ENCODE results near the gene TMEM178B. TPM values are rescaled to one million over a fixed set of nuclear protein-coding genes. Genes with fewer than 3 reads are reported as not detected.

The TMEM178B gene
- total and polyA plus RNA-seq, 12 donors = 0.24 to 4.9 (median 2.1) TPM

DNA sequence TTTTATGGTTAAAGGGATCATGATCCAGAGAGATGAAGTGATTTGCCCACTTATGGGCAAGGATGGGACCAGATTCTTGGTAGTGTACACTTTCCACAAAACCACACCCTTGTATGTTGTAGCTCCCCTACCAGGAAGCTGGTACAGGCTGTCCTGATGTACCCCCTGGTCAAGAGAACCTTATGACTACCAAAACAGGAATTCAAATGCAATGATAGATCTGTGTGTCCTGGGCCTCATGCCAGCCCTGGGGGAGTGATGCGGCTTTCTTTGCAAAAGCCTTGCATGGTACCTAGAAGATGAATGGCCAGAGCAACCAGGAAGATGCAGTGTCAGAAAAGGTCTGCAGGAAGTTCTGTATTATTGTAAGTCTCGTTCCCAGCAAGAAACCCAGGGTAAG lies 382.4 kb downstream of the TMEM178B start:
- Histone ChIP-seq H3K36me3 (replicated peaks in 1 of 2) (no peaks in the 10 kb centered on the region), H3K4me1 (replicated peaks in 1 of 2) (no peaks in the 10 kb centered on the region), H3K9me3 (replicated peaks in 1 of 3) (no peaks in the 10 kb centered on the region), H3K4me3 (no peak overlapping the region), H3K27ac (no peak overlapping the region), H3K27me3 (no peaks in the 10 kb centered on the region)
- TF ChIP-seq POLR2A (IDR thresholded peaks at IDR 0.05) = no peak
- TF ChIP-seq, protein P1, sequence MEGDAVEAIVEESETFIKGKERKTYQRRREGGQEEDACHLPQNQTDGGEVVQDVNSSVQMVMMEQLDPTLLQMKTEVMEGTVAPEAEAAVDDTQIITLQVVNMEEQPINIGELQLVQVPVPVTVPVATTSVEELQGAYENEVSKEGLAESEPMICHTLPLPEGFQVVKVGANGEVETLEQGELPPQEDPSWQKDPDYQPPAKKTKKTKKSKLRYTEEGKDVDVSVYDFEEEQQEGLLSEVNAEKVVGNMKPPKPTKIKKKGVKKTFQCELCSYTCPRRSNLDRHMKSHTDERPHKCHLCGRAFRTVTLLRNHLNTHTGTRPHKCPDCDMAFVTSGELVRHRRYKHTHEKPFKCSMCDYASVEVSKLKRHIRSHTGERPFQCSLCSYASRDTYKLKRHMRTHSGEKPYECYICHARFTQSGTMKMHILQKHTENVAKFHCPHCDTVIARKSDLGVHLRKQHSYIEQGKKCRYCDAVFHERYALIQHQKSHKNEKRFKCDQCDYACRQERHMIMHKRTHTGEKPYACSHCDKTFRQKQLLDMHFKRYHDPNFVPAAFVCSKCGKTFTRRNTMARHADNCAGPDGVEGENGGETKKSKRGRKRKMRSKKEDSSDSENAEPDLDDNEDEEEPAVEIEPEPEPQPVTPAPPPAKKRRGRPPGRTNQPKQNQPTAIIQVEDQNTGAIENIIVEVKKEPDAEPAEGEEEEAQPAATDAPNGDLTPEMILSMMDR (IDR thresholded peaks at IDR 0.05) = no peak
- intact Hi-C loops (cut with DNase I) = no loop called here
- 31 to 79% (median 71%) methylated on average over 2 of the region's 2 CpGs for WGBS, 4 donors
- DNase-seq = peak in 4 of 7 donors; percentile 12 to 74 (median 30)

- Histone ChIP-seq H3K27ac (no peak overlapping the region), H3K9me3 (replicated peaks in 1 of 3) (no peaks in the 10 kb centered on the region), H3K4me3 (no peak overlapping the region), H3K27me3 (no peaks in the 10 kb centered on the region), H3K4me1 (replicated peaks in 1 of 2) (no peaks in the 10 kb centered on the region), H3K36me3 (replicated peaks in 1 of 2) (no peaks in the 10 kb centered on the region)
- DNase-seq = no peak
- intact Hi-C loops (cut with DNase I) = no loop called here
- 62 to 81% (median 75%) methylated on average over 4 of the region's 4 CpGs for WGBS, 4 donors
- TF ChIP-seq, protein P1 (IDR thresholded peaks at IDR 0.05) = no peak
- TF ChIP-seq POLR2A (IDR thresholded peaks at IDR 0.05) = no peak
These were observed 382.8 kb downstream of the TMEM178B start for GRCh38 chr7:141456711-141457110.

GRCh38 chr7:141460781-141461715 lies 387.2 kb downstream of the TMEM178B start:
- DNase-seq = no peak
- H3K27ac ChIP-seq = no peak overlapping the region

GRCh38 chr7:141461924-141462323 lies 388.1 kb downstream of the TMEM178B start:
- no peaks in the 10 kb centered on the region for H3K27me3 ChIP-seq
- H3K4me3 ChIP-seq = no peak overlapping the region
- intact Hi-C loops (cut with DNase I) = no loop called here
- DNase-seq = no peak
- H3K4me1 ChIP-seq (replicated peaks in 1 of 2) = no peaks in the 10 kb centered on the region
- TF ChIP-seq, protein P1 (IDR thresholded peaks at IDR 0.05) = no peak
- no peak for TF ChIP-seq POLR2A (IDR thresholded peaks at IDR 0.05)
- no peaks in the 10 kb centered on the region for H3K9me3 ChIP-seq (replicated peaks in 1 of 3)
- H3K27ac ChIP-seq = no peak overlapping the region
- no peaks in the 10 kb centered on the region for H3K36me3 ChIP-seq (replicated peaks in 1 of 2)
- WGBS, 4 donors = 78 to 89% (median 85%) methylated on average over 6 of the region's 6 CpGs

More at GRCh38 chr7:141460781-141461715, 387.2 kb downstream of the TMEM178B start:
- no peak for TF ChIP-seq POLR2A (IDR thresholded peaks at IDR 0.05)
- TF ChIP-seq, protein P1 (IDR thresholded peaks at IDR 0.05) = no peak
- Histone ChIP-seq H3K27me3 (no peaks in the 10 kb centered on the region), H3K4me3 (no peak overlapping the region), H3K36me3 (replicated peaks in 1 of 2) (no peaks in the 10 kb centered on the region), H3K9me3 (replicated peaks in 1 of 3) (no peaks in the 10 kb centered on the region), H3K4me1 (replicated peaks in 1 of 2) (no peaks in the 10 kb centered on the region)
- WGBS, 4 donors = 56 to 61% (median 59%) methylated on average over 14 to 16 of the region's 16 CpGs
- intact Hi-C loops (cut with DNase I) = no loop called here
